HG03066 (cell line): ENCODE measurements around the gene GPR18.
"Not testable (repeated sequence)": the region's sequence is repeated elsewhere in the genome, so short reads cannot be mapped to it uniquely, and the experiment has no call there.

Experiments used
- ATAC-seq: cut with Tn5 transposase; IDR thresholded peaks from one replicate; pipeline ENCODE4 v1.9.1; 2021; ENCODE audit warnings: low read depth; ENCODE audit not compliant: unreplicated experiment

GPR18 gene

DNA sequence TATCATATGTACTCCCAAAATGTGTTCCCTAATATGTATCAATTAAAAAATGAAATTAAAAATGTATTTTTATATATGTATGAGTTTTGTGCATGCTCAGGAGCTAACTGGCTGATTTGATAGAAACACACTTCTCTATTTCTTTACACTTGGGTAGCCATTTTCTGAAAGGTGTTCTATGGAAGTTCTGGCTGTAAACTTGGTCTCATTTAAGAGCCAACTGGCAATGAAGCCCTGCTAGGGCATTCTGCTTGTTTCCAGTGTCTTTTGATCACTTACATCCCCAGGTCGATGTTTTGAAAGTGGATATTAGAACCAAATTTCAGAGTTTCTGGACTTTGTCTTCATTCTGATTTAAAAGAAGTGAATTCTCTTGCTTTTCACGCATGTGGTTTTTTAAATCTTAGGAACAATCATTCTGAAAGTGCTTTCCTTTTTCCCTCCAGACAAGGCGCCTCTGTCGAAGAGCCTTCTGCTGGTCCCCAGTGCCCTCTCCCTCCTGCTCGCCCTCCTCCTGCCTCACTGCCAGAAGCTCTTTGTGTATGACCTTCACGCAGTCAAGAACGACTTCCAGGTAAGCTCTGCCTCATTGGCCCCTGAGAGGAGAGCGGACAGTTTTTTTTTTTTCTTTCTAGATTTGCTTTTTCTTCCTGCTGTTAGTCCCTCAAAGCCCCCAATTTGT, 20.1 kb downstream of the GPR18 start:
- peak; percentile 57 for ATAC-seq

DNA sequence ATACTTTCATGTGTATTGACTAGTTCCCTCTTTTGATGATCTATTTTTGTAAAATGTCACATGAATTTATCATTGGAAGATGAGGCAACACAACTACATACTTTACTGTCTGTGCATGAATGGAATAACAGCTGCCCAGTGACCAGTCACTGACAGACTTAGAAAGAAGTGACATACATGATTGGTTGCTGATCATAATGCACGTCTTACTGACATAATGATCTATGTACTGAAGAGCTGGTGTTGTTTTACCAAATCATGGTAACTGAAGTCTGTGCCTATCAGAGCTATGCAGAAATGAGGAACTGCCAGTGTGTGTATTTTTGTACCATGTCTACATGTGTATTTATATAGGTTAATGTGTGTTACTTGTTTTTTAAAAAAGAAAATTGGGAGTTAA, 26.5 kb downstream of the GPR18 start:
- ATAC-seq: no peak

GRCh38 chr13:99230991-99231390, 27.2 kb downstream of the GPR18 start:
- no peak for ATAC-seq

DNA sequence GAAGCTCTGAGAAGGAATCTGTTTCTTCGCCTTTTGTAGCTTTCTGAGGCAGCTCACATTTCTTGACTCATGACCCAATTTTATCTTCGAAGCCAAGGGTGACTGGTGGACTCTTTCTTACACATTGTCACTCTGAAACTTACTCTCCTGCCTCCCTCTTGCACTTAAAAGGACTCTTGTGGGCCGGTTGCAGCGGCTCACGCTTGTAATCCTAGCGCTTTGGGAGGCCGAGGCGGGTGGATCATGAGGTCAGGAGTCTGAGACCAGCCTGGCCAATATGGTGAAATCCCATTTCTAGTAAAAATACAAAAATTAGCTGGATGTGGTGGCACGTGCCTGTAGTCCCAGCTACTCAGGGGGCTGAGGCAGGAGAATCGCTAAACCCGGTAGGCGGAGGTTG, 27.6 kb downstream of the GPR18 start:
- not testable (repeated sequence) for ATAC-seq

DNA sequence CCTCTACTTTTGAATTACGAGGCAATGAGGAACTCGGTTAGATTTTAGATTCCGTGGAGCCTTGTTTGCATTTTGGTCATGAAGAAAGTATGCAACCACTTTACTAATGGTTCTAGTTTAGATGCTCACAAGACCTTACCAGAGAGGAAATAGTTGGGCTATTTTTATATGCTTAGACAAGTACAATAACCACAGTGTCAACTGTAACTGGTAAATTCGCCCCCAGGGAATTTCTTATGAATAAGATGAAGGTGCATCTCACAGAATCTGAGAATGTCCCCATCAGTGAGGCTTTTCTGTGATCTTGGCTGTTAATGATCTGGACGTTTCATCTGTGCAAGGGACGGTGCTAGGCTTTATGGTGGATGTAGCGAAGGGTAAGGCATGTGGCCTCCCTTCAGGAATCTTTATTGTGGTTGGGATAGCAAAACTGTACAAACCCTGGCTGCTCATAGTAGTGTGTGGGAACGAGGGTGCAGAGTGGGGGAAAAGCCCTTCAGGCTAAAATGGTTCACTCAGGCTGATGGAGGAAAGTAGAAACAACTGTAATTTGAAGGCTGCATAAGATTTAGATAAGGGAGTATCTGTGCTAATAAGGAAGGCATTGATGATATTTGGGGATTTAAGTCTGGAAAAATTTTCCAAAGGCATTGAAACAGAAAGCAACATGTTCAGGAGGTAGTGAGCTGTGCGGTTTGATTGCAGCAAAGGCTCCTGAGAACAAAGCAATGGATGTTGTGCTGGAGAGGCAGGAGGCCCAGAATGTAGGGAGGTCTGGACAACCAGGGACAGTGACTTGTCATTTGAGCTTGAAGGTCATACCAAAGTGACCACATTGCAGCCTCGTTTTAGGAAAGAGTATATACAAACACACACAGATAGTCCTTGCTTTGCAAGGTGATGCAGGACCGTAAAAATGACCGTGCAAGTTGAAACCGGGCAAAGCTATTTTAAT, 29.2 kb downstream of the GPR18 start:
- peak; percentile 80 for ATAC-seq

DNA sequence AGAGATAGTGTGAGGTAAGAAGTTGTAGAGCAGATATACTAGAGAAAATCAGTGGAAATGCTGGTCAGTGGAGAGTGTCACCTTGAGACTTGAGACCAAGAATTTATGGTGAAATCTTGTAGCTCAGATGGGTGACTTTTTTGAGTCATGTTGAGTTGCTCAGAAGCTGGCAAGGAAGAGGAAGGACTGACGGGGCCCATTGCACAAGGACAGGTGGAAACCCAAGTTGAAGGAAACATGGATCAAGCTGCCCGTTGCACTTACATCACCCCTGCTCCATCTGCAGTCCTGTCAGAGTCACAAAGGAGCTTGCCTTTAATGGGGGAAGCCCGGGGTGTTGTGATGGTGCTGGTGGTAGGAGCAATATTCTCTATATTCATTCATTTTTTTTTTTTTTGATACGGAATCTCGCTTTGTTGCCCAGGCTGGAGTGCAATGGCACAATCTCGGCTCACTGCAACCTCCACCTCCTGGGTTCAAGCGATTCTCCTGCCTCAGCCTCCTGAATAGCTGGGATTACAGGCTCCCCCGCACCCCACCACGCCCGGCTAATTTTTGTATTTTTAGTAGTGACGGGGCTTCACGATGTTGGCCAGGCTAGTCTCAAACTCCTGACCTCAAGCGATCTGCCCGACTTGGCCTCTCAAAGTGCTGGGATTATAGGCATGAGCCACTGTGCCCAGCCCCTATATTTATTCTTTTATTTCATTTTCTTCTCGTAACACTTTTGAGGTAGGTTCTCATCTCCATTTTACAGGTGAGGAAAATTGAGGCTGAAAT, 30.1 kb downstream of the GPR18 start:
- ATAC-seq: no peak

GRCh38 chr13:99227331-99227900, 30.8 kb downstream of the GPR18 start:
- ATAC-seq: no peak

DNA sequence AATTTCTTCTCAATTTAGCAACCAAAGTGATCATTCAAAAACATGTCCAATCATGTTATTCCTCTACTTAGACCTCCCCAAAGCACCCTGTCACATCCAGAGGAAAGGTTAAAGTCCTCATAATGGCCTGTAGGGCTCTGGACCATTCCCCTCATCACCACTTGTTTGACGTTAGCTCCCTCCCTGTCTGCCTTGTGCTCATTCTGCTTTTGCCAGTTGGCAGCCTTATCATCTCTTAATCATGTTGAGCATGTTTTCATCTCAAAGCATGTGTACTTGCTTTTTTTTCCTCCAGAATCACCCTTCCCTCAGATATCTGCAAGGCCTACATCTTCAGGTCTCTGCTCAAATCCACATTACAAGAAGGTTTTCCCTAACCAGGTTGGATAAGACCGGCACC, 31.7 kb downstream of the GPR18 start:
- ATAC-seq: no peak

GRCh38 chr13:99225078-99225477, 33.1 kb downstream of the GPR18 start:
- ATAC-seq: no peak

GRCh38 chr13:99224021-99224420, 34.2 kb downstream of the GPR18 start:
- ATAC-seq: no peak

DNA sequence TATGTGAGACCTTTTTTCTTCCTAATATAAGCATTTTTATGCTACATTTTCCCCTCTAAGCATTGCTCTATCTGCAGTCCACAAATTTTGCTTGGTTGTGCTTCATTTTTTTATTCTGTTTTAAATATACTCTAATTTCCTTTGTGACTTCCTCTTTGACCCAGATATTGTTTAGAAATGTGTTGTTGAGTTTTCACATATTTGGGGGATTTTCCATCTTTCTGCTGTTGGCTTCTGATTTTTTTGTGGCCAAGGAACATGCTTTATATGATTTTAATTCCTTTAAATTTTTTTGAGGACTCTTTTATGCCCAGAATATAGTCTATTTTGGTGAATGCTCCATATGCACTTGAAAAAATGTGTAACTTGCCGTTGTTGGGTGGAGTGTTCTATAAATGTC, 34.6 kb downstream of the GPR18 start:
- ATAC-seq: no peak

- ATAC-seq: no peak
Observed at GRCh38 chr13:99221567-99222239, 36.5 kb downstream of the GPR18 start.

GRCh38 chr13:99220199-99220935, 37.8 kb downstream of the GPR18 start:
- ATAC-seq: no peak

GRCh38 chr13:99218969-99219368, 39.2 kb downstream of the GPR18 start:
- peak; percentile 74 for ATAC-seq

DNA sequence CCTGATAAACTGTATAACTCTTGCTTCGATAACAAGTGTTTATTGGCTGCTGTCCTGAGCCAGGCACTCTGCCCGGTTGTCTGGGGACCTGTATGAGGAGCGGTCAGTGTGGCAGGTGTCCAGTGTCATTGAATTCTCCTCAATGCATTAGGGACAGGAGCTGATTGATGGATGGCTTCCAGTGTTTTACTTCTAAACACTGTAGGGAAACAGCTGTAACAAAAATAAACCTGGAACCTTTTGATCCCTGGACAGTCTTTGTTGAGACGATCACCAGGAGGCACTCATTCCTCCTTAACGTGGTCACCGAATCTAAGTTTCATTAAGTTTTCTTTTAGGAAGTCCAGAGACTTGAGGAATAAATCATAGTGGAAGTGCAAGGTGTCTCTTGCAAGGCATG, 39.6 kb downstream of the GPR18 start:
- ATAC-seq: no peak

GRCh38 chr13:99218126-99218525, 40.1 kb downstream of the GPR18 start:
- no peak for ATAC-seq

DNA sequence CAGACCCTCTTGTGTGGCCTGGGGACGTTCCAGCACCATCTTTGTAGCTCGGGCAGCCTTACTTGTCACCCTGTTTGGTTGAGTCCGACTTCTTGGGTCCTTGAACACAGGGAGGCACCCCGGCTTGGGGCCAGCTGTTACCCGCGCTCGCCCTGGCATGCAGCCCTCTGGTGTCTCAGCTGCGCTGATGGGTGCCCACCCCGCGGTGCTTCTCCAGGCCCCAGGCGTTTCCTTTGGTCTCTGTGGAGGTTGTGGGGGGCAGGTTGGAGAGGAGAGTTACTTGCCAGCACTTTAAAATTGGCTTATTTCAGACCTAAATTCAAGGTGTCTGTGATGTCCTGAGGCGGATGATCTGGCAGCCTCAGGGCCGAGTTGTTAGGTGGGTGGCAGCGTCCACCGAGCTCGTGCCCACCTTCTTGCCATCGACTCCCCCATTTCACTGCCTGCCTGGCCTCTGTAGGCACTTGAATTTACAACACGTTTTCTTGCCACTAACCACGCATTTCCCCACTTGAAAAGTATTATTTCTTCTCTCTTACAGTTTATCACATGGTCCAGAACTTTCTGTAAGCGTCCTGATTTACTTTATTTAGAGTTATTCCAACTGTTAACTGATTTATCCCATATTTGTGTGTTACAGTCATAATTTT, 40.6 kb downstream of the GPR18 start:
- ATAC-seq: no peak

- ATAC-seq: no peak
Observed at GRCh38 chr13:99215184-99215830, 42.9 kb downstream of the GPR18 start.

GRCh38 chr13:99214731-99215130, 43.4 kb downstream of the GPR18 start:
- ATAC-seq: no peak
